Large intestine (tissue), 3 donors: ENCODE data around the gene NELL1. TPM values are rescaled to one million over a fixed set of nuclear protein-coding genes. Genes with fewer than 3 reads are reported as not detected.

ENCODE experiments used
- DNase-seq, 2 donors: peaks; one replicate each; pipeline versions ENCODE4 v3.0.0 to v3.0.0-alpha.2; 2013
- H3K27ac ChIP-seq: one replicate; pipeline ENCODE4 v1.5.1; 2013; ENCODE audit warnings: low read length
- H3K27me3 ChIP-seq: 2 replicates; pipeline ENCODE4 v1.6.1; 2013; ENCODE audit warnings: low read length; ENCODE audit not compliant: control insufficient read depth, insufficient read depth
- H3K36me3 ChIP-seq: 2 replicates; pipeline ENCODE4 v1.6.1; 2013; ENCODE audit warnings: low read length; ENCODE audit not compliant: control insufficient read depth, insufficient read depth
- H3K4me1 ChIP-seq: one replicate; pipeline ENCODE4 v1.6.1; 2013; ENCODE audit warnings: low read length; ENCODE audit not compliant: control insufficient read depth, insufficient read depth
- H3K4me3 ChIP-seq: one replicate; pipeline ENCODE4 v1.5.1; 2013; ENCODE audit warnings: low read length
- H3K9me3 ChIP-seq: one replicate; pipeline ENCODE4 v1.6.1; 2013; ENCODE audit warnings: mild to moderate bottlenecking, low read depth, low read length, moderate library complexity; ENCODE audit not compliant: control insufficient read depth
- whole genome bisulfite sequencing: methylation state at CpG from one replicate; pipeline ENCODE4 v1.1.5; 2013; ENCODE audit warnings: low lambda C conversion rate; ENCODE audit not compliant: insufficient coverage; 5-methylcytosine and 5-hydroxymethylcytosine counted together
- polyA plus RNA-seq: library from polyadenylated mRNA; unstranded; fragments of 120-200 nt; gene quantifications from one replicate; pipeline ENCODE4 v1.2.1, GENCODE V29; 2013

NELL1 gene
- polyA plus RNA-seq, 1 donor = 5.1 TPM

- H3K4me1 ChIP-seq = no peaks in the 10 kb centered on the region
- WGBS = 63% methylated on average over 1 of the region's 1 CpG
- H3K27me3 ChIP-seq = no peaks in the 10 kb centered on the region
- DNase-seq = no peak
- no peaks in the 10 kb centered on the region for H3K36me3 ChIP-seq
- H3K4me3 ChIP-seq = no peak overlapping the region
- no peak overlapping the region for H3K27ac ChIP-seq
- no peaks in the 10 kb centered on the region for H3K9me3 ChIP-seq
Observed at GRCh38 chr11:21321530-21321929, 652.1 kb downstream of the NELL1 start.

GRCh38 chr11:21323617-21324016 is 654.2 kb downstream of the NELL1 start:
- H3K9me3 ChIP-seq = no peaks in the 10 kb centered on the region
- no peaks in the 10 kb centered on the region for H3K4me1 ChIP-seq
- H3K36me3 ChIP-seq = no peaks in the 10 kb centered on the region
- DNase-seq = no peak
- H3K4me3 ChIP-seq = no peak overlapping the region
- 100% methylated on average over 1 of the region's 2 CpGs for WGBS
- no peak overlapping the region for H3K27ac ChIP-seq
- H3K27me3 ChIP-seq = no peaks in the 10 kb centered on the region

- 83% methylated on average over 2 of the region's 2 CpGs for WGBS
- no peak for DNase-seq
- Histone ChIP-seq H3K4me3 (no peak overlapping the region), H3K27ac (no peak overlapping the region), H3K36me3 (no peaks in the 10 kb centered on the region), H3K27me3 (no peaks in the 10 kb centered on the region), H3K9me3 (no peaks in the 10 kb centered on the region), H3K4me1 (no peaks in the 10 kb centered on the region)
Observed at GRCh38 chr11:21343204-21343603, 673.8 kb downstream of the NELL1 start.

GRCh38 chr11:21346361-21346760 is 677.0 kb downstream of the NELL1 start:
- no peaks in the 10 kb centered on the region for H3K27me3 ChIP-seq
- no peak overlapping the region for H3K4me3 ChIP-seq
- no peaks in the 10 kb centered on the region for H3K9me3 ChIP-seq
- no peaks in the 10 kb centered on the region for H3K4me1 ChIP-seq
- DNase-seq = no peak
- no peak overlapping the region for H3K27ac ChIP-seq
- H3K36me3 ChIP-seq = no peaks in the 10 kb centered on the region

- no peak overlapping the region for H3K4me3 ChIP-seq
- H3K27ac ChIP-seq = no peak overlapping the region
- H3K4me1 ChIP-seq = no peaks in the 10 kb centered on the region
- H3K36me3 ChIP-seq = no peaks in the 10 kb centered on the region
- DNase-seq = no peak
- 100% methylated on average over 1 of the region's 2 CpGs for WGBS
- H3K9me3 ChIP-seq = no peaks in the 10 kb centered on the region
- no peaks in the 10 kb centered on the region for H3K27me3 ChIP-seq
Observed at GRCh38 chr11:21350613-21351012, 681.2 kb downstream of the NELL1 start.

GRCh38 chr11:21353425-21353824 is 684.0 kb downstream of the NELL1 start:
- Histone ChIP-seq H3K27me3 (no peaks in the 10 kb centered on the region), H3K9me3 (no peaks in the 10 kb centered on the region), H3K4me3 (no peak overlapping the region), H3K36me3 (no peaks in the 10 kb centered on the region), H3K4me1 (no peaks in the 10 kb centered on the region), H3K27ac (no peak overlapping the region)
- DNase-seq = no peak
- WGBS = 66% methylated on average over 3 of the region's 5 CpGs

- Histone ChIP-seq H3K27ac (no peak overlapping the region), H3K36me3 (no peaks in the 10 kb centered on the region), H3K4me1 (no peaks in the 10 kb centered on the region), H3K9me3 (no peaks in the 10 kb centered on the region), H3K4me3 (no peak overlapping the region), H3K27me3 (no peaks in the 10 kb centered on the region)
- DNase-seq = no peak
- 38% methylated on average over 2 of the region's 8 CpGs for WGBS
Observed at GRCh38 chr11:21364866-21365624, 695.7 kb downstream of the NELL1 start.

GRCh38 chr11:21369947-21370346 is 700.6 kb downstream of the NELL1 start:
- no peaks in the 10 kb centered on the region for H3K36me3 ChIP-seq
- no peaks in the 10 kb centered on the region for H3K9me3 ChIP-seq
- no peak overlapping the region for H3K4me3 ChIP-seq
- no CpG with 5 or more reads among the region's 1 CpG for WGBS
- no peaks in the 10 kb centered on the region for H3K4me1 ChIP-seq
- DNase-seq = no peak
- H3K27ac ChIP-seq = no peak overlapping the region
- H3K27me3 ChIP-seq = no peaks in the 10 kb centered on the region

GRCh38 chr11:21371044-21371443 is 701.7 kb downstream of the NELL1 start:
- Histone ChIP-seq H3K9me3 (no peaks in the 10 kb centered on the region), H3K36me3 (no peaks in the 10 kb centered on the region), H3K4me3 (no peak overlapping the region), H3K4me1 (no peaks in the 10 kb centered on the region), H3K27me3 (no peaks in the 10 kb centered on the region), H3K27ac (no peak overlapping the region)
- WGBS = no CpG with 5 or more reads among the region's 5 CpGs
- no peak for DNase-seq

- Histone ChIP-seq H3K27ac (no peak overlapping the region), H3K9me3 (no peaks in the 10 kb centered on the region), H3K36me3 (no peaks in the 10 kb centered on the region), H3K27me3 (no peaks in the 10 kb centered on the region), H3K4me1 (no peaks in the 10 kb centered on the region), H3K4me3 (no peak overlapping the region)
- no CpG with 5 or more reads among the region's 1 CpG for WGBS
- no peak for DNase-seq
Observed at GRCh38 chr11:21372672-21373071, 703.3 kb downstream of the NELL1 start.

- H3K27ac ChIP-seq = no peak overlapping the region
- no peak for DNase-seq
- no peaks in the 10 kb centered on the region for H3K27me3 ChIP-seq
- H3K36me3 ChIP-seq = no peaks in the 10 kb centered on the region
- WGBS = 29% methylated on average over 2 of the region's 5 CpGs
- H3K9me3 ChIP-seq = no peaks in the 10 kb centered on the region
- no peak overlapping the region for H3K4me3 ChIP-seq
- no peaks in the 10 kb centered on the region for H3K4me1 ChIP-seq
Observed at GRCh38 chr11:21374376-21374775, 705.0 kb downstream of the NELL1 start.
